ENCODE results near the gene CRYGB.

GRCh38 chr2:208122248-208122647, 23.7 kb downstream of the CRYGB start:
- TF ChIP-seq POLR2A (IDR thresholded peaks at IDR 0.05) = no peak
- TF ChIP-seq CTCF (IDR thresholded peaks at IDR 0.05) = no peak

Data from testis (tissue), 2 donors.